H54 (cell line): ENCODE results near the gene UTP11.
"Not testable (repeated sequence)": the region's sequence is repeated elsewhere in the genome, so short reads cannot be mapped to it uniquely, and the experiment has no call there.

Source experiments
- DNase-seq: peaks from one replicate; pipeline ENCODE4 v3.0.0; 2011; ENCODE audit warnings: low spot score, mixed read lengths; ENCODE audit not compliant: insufficient read length
- FAIRE-seq: peaks from 3 replicates; lab custom pipeline; 2011; peaks lifted over from hg19 to GRCh38; lab: Jason Lieb, UNC
- POLR2A ChIP-seq: IDR thresholded peaks from 2 replicates; pipeline ENCODE4 v1.6.1; 2011; ENCODE audit warnings: low read depth, mild to moderate bottlenecking, low read length

UTP11 gene

GRCh38 chr1:38027201-38028104, 14.9 kb downstream of the UTP11 start:
- no peak for DNase-seq
- FAIRE-seq = no peak
- TF ChIP-seq POLR2A = no peak

GRCh38 chr1:38028105-38028591, 15.6 kb downstream of the UTP11 start:
- TF ChIP-seq POLR2A = no peak
- FAIRE-seq = no peak
- DNase-seq = no peak

GRCh38 chr1:38028671-38029070, 16.1 kb downstream of the UTP11 start:
- no peak for FAIRE-seq
- no peak for TF ChIP-seq POLR2A
- DNase-seq = no peak

GRCh38 chr1:38029081-38029681, 16.6 kb downstream of the UTP11 start:
- peak; percentile 52 for DNase-seq
- no peak for TF ChIP-seq POLR2A

GRCh38 chr1:38029685-38030511, 17.4 kb downstream of the UTP11 start:
- no peak for FAIRE-seq
- peak; percentile 34; the same call in 1 of the 2 replicates for TF ChIP-seq POLR2A
- peak; percentile 87 for DNase-seq

More at GRCh38 chr1:38029081-38029681, 16.6 kb downstream of the UTP11 start:
- FAIRE-seq = no peak

GRCh38 chr1:38030596-38031512, 18.3 kb downstream of the UTP11 start:
- DNase-seq (no peak), FAIRE-seq (no peak)
- TF ChIP-seq POLR2A = no peak

GRCh38 chr1:38031513-38031866, 19.0 kb downstream of the UTP11 start:
- no peak for TF ChIP-seq POLR2A
- no peak for DNase-seq
- no peak for FAIRE-seq

- not testable (repeated sequence) for DNase-seq, FAIRE-seq
Measured at GRCh38 chr1:38032992-38033391, 20.5 kb downstream of the UTP11 start.

GRCh38 chr1:38034871-38035270, 22.3 kb downstream of the UTP11 start:
- DNase-seq (no peak), FAIRE-seq (no peak)
- no peak for TF ChIP-seq POLR2A

GRCh38 chr1:38037221-38037939, 24.8 kb downstream of the UTP11 start:
- DNase-seq (no peak), FAIRE-seq (no peak)
- no peak for TF ChIP-seq POLR2A

GRCh38 chr1:38038861-38039260, 26.3 kb downstream of the UTP11 start:
- no peak for TF ChIP-seq POLR2A
- FAIRE-seq (peak; percentile 27), DNase-seq (peak; percentile 71)
